Progenitor cell of endocrine pancreas (in vitro differentiated cells): Measurements from ENCODE around the gene MAGI3. TPM values are rescaled to one million over a fixed set of nuclear protein-coding genes. Genes with fewer than 3 reads are reported as not detected.

Source experiments
- DNase-seq: peaks from one replicate; pipeline ENCODE4 v3.0.0; 2021; ENCODE audit warnings: low spot score; ENCODE audit not compliant: unreplicated experiment
- H3K27ac Mint-ChIP-seq: 2 replicates; pipeline ENCODE4 v1.8.0; 2021; ENCODE audit warnings: mild to moderate bottlenecking, moderate library complexity, mixed read lengths
- H3K27me3 Mint-ChIP-seq: 2 replicates; pipeline ENCODE4 v1.8.0; 2021; ENCODE audit warnings: mixed read lengths
- H3K36me3 Mint-ChIP-seq: 2 replicates; pipeline ENCODE4 v1.8.0; 2022; ENCODE audit warnings: mixed read lengths; ENCODE audit not compliant: insufficient read depth
- H3K4me1 Mint-ChIP-seq: 2 replicates; pipeline ENCODE4 v1.8.0; 2021; ENCODE audit warnings: low read depth, mixed read lengths
- H3K4me3 Mint-ChIP-seq: 2 replicates; pipeline ENCODE4 v1.8.0; 2021; ENCODE audit warnings: low read depth, mild to moderate bottlenecking, moderate library complexity, mixed read lengths
- H3K9me3 Mint-ChIP-seq: 2 replicates; pipeline ENCODE4 v1.8.0; 2021; ENCODE audit warnings: low read depth, mixed read lengths
- CTCF ChIP-seq: fragments of 200-600 bp; sonication (generic); IDR thresholded peaks from one replicate; pipeline ENCODE4 v1.5.0; 2021; ENCODE audit warnings: antibody characterized with exemption, mild to moderate bottlenecking; ENCODE audit not compliant: unreplicated experiment
- total RNA-seq: library from RNA; stranded (reverse); gene quantifications from 2 replicates; pipeline ENCODE4 v1.2.1, GENCODE V29; 2021

The MAGI3 gene
- total RNA-seq, 1 donor from 2014 or later: 23.7 TPM

GRCh38 chr1:113662101-113662500 lies 271.8 kb downstream of the MAGI3 start:
- H3K27me3 Mint-ChIP-seq: no peaks in the 10 kb centered on the region
- DNase-seq: no peak
- no peak overlapping the region for H3K4me3 Mint-ChIP-seq
- TF ChIP-seq CTCF: no peak
- H3K27ac Mint-ChIP-seq: no peak overlapping the region
- peaks cover 5% of the 10 kb centered on the region for H3K9me3 Mint-ChIP-seq
- H3K36me3 Mint-ChIP-seq: peaks cover 7% of the 10 kb centered on the region
- peaks cover 26% of the 10 kb centered on the region for H3K4me1 Mint-ChIP-seq

GRCh38 chr1:113663165-113663951 lies 273.0 kb downstream of the MAGI3 start:
- H3K4me3 Mint-ChIP-seq: no peak overlapping the region
- H3K27me3 Mint-ChIP-seq: no peaks in the 10 kb centered on the region
- H3K9me3 Mint-ChIP-seq: peaks cover 8% of the 10 kb centered on the region
- no peak overlapping the region for H3K27ac Mint-ChIP-seq
- peaks cover 13% of the 10 kb centered on the region for H3K4me1 Mint-ChIP-seq
- peaks cover 12% of the 10 kb centered on the region for H3K36me3 Mint-ChIP-seq
- no peak for DNase-seq
- no peak for TF ChIP-seq CTCF

GRCh38 chr1:113665071-113665470 lies 274.8 kb downstream of the MAGI3 start:
- Mint-ChIP-seq H3K9me3 (peaks cover 8% of the 10 kb centered on the region), H3K27me3 (no peaks in the 10 kb centered on the region), H3K4me3 (no peak overlapping the region), H3K27ac (no peak overlapping the region), H3K36me3 (peaks cover 15% of the 10 kb centered on the region), H3K4me1 (no peaks in the 10 kb centered on the region)
- no peak for DNase-seq
- no peak for TF ChIP-seq CTCF

GRCh38 chr1:113666126-113666525 lies 275.8 kb downstream of the MAGI3 start:
- DNase-seq: no peak
- H3K9me3 Mint-ChIP-seq: peaks cover 8% of the 10 kb centered on the region
- TF ChIP-seq CTCF: no peak
- peaks cover 5% of the 10 kb centered on the region for H3K4me1 Mint-ChIP-seq
- no peak overlapping the region for H3K27ac Mint-ChIP-seq
- peaks cover 15% of the 10 kb centered on the region for H3K36me3 Mint-ChIP-seq
- H3K27me3 Mint-ChIP-seq: no peaks in the 10 kb centered on the region
- no peak overlapping the region for H3K4me3 Mint-ChIP-seq

GRCh38 chr1:113669988-113670387 lies 279.7 kb downstream of the MAGI3 start:
- TF ChIP-seq CTCF: no peak
- Mint-ChIP-seq H3K9me3 (peaks cover 8% of the 10 kb centered on the region), H3K27ac (no peak overlapping the region), H3K36me3 (peaks cover 20% of the 10 kb centered on the region), H3K4me1 (peaks cover 12% of the 10 kb centered on the region), H3K4me3 (no peak overlapping the region), H3K27me3 (no peaks in the 10 kb centered on the region)
- DNase-seq: no peak
